C4-2B (cell line): ENCODE measurements around the gene ILRUN.

Experiments
- ZFX ChIP-seq: fragments of 450-650 bp; IDR thresholded peaks from 2 replicates; pipeline ENCODE4 v1.6.1; 2017
- TF ChIP-seq, protein P1 (sequence below): fragments of 450-650 bp; conservative IDR thresholded peaks from 2 replicates; pipeline ENCODE4 v1.5.1; 2017; ENCODE audit warnings: mild to moderate bottlenecking

DNA sequence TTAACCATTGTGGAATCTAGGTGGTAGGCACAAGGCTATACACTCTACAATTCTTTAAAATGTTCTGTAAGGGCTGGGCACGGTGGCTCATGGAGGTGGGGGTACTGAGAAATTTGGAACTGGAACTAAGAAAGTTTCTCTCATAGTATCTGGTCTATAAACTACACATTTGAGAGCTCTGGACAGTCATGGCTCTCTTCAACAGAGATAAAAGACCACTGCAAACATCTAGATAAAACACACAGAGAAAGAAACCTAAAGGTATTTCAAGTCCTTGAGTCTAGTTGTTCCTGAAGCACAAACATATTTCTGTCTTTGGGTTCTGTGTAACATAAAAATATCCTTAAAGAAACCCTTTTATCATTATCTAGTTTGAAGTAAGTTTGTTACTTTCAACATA lies 35.2 kb downstream of the ILRUN start:
- TF ChIP-seq, protein P1, sequence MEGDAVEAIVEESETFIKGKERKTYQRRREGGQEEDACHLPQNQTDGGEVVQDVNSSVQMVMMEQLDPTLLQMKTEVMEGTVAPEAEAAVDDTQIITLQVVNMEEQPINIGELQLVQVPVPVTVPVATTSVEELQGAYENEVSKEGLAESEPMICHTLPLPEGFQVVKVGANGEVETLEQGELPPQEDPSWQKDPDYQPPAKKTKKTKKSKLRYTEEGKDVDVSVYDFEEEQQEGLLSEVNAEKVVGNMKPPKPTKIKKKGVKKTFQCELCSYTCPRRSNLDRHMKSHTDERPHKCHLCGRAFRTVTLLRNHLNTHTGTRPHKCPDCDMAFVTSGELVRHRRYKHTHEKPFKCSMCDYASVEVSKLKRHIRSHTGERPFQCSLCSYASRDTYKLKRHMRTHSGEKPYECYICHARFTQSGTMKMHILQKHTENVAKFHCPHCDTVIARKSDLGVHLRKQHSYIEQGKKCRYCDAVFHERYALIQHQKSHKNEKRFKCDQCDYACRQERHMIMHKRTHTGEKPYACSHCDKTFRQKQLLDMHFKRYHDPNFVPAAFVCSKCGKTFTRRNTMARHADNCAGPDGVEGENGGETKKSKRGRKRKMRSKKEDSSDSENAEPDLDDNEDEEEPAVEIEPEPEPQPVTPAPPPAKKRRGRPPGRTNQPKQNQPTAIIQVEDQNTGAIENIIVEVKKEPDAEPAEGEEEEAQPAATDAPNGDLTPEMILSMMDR, result no peak
- no peak for TF ChIP-seq ZFX
